HUES6 (cell line): ENCODE data around the gene IFITM5.
"Not testable (repeated sequence)": the region's sequence is repeated elsewhere in the genome, so short reads cannot be mapped to it uniquely, and the experiment has no call there.

ENCODE experiments used
- H3K27ac ChIP-seq: 2 replicates; pipeline ENCODE4 v1.7.0; 2013; ENCODE audit warnings: low read depth, mild to moderate bottlenecking, low read length, inconsistent platforms
- H3K27me3 ChIP-seq: 2 replicates; pipeline ENCODE4 v1.6.1; 2013; ENCODE audit warnings: low read length; ENCODE audit not compliant: control insufficient read depth, insufficient read depth
- H3K36me3 ChIP-seq: 2 replicates; pipeline ENCODE4 v1.6.1; 2013; ENCODE audit warnings: low read length; ENCODE audit not compliant: control insufficient read depth, insufficient read depth
- H3K4me1 ChIP-seq: 2 replicates; pipeline ENCODE4 v1.6.1; 2013; ENCODE audit warnings: low read length; ENCODE audit not compliant: control insufficient read depth, insufficient read depth
- H3K4me3 ChIP-seq: 2 replicates; pipeline ENCODE4 v1.5.1; 2013; ENCODE audit warnings: low read depth, low read length
- H3K9ac ChIP-seq: one replicate; pipeline ENCODE4 v1.6.1; 2013; ENCODE audit warnings: mild to moderate bottlenecking, low read length
- H3K9me3 ChIP-seq: 2 replicates; pipeline ENCODE4 v1.6.1; 2013; ENCODE audit warnings: low read depth, low read length; ENCODE audit not compliant: control insufficient read depth, insufficient read depth

The IFITM5 gene

DNA sequence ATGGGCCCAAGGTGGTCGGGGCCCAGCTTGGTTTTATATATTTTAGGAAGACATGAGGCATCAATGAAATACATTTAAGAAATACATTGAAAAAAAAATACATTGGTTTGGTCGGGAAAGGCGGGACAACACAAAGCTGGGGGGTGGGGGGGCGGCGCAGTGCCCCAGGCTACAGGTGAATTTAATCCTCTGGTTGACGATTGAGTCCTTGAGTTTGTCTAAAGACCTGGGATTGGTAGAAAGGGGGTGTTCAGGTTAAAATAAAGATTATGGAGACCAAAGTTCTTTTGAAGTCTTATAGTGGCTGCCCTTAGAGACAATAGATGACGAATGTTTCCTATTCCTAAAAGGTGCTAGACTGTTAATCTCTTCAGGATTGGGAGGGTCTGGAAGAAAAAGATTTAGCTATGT, 17.6 kb upstream of the IFITM5 start:
- peaks cover 34% of the 10 kb centered on the region for H3K4me1 ChIP-seq
- H3K9me3 ChIP-seq: no peaks in the 10 kb centered on the region
- H3K9ac ChIP-seq: peak overlapping the region; percentile 96
- H3K27ac ChIP-seq: peak overlapping the region; percentile 75
- H3K4me3 ChIP-seq: peak overlapping the region; percentile 87
- H3K36me3 ChIP-seq: peaks cover 12% of the 10 kb centered on the region
- peaks cover 29% of the 10 kb centered on the region; the same call in 1 of the 2 replicates for H3K27me3 ChIP-seq

- Histone ChIP-seq H3K4me3 (peak overlapping the region; percentile 87), H3K27ac (peak overlapping the region; percentile 75), H3K27me3 (peaks cover 29% of the 10 kb centered on the region; the same call in 1 of the 2 replicates), H3K4me1 (peaks cover 38% of the 10 kb centered on the region), H3K9ac (peak overlapping the region; percentile 96), H3K9me3 (no peaks in the 10 kb centered on the region), H3K36me3 (peaks cover 12% of the 10 kb centered on the region)
These were observed 16.8 kb upstream of the IFITM5 start for GRCh38 chr11:316031-316701.

- Histone ChIP-seq H3K9ac (peak overlapping the region; percentile 96), H3K4me1 (peaks cover 35% of the 10 kb centered on the region), H3K4me3 (peak overlapping the region; percentile 87), H3K27me3 (peaks cover 29% of the 10 kb centered on the region; the same call in 1 of the 2 replicates), H3K36me3 (peaks cover 12% of the 10 kb centered on the region), H3K27ac (peak overlapping the region; percentile 75; the same call in 1 of the 2 replicates), H3K9me3 (no peaks in the 10 kb centered on the region)
These were observed 16.2 kb upstream of the IFITM5 start for GRCh38 chr11:315516-315994.

DNA sequence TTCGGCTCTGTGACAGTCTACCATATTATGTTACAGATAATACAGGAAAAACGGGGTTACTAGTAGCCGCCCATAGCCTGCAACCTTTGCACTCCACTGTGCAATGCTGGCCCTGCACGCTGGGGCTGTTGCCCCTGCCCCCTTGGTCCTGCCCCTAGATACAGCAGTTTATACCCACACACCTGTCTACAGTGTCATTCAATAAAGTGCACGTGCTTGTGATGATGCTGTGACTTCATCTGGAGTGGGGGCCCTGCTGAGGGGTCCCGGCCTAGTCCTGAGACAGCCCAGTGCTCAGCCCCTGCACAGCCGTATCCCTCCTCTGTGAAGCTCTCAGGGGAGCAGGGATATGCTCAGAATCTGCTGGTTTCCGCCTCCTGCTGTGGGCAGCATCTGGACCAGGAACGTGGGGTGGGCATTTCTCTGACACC, 15.7 kb upstream of the IFITM5 start:
- peak overlapping the region; percentile 96 for H3K9ac ChIP-seq
- H3K4me1 ChIP-seq: peaks cover 35% of the 10 kb centered on the region
- peaks cover 12% of the 10 kb centered on the region for H3K36me3 ChIP-seq
- no peaks in the 10 kb centered on the region for H3K9me3 ChIP-seq
- peak overlapping the region; percentile 75; the same call in 1 of the 2 replicates for H3K27ac ChIP-seq
- H3K27me3 ChIP-seq: peaks cover 29% of the 10 kb centered on the region; the same call in 1 of the 2 replicates
- peak overlapping the region; percentile 87 for H3K4me3 ChIP-seq

DNA sequence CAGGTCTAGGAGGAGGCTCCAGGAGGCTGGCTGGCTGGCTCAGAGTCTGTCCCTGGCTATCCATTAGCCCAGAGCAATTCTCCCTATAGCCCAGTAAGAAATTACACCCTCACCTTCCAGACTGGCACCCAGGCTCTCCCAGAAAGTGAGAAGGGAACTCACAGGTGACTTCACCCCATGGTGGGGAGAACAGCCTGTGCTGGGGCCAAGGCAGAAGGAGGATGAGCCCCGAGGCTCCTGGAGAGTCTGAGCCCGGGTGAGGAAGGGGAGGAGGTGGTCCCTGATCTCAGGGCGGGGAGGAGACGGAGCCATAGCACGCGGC, 15.2 kb upstream of the IFITM5 start:
- Histone ChIP-seq H3K9ac (peak overlapping the region; percentile 96), H3K27me3 (peaks cover 29% of the 10 kb centered on the region; the same call in 1 of the 2 replicates), H3K27ac (peak overlapping the region; percentile 44; the same call in 1 of the 2 replicates), H3K4me3 (peak overlapping the region; percentile 87), H3K4me1 (peaks cover 41% of the 10 kb centered on the region), H3K36me3 (peaks cover 12% of the 10 kb centered on the region)
- H3K9me3 ChIP-seq: not testable (repeated sequence)

DNA sequence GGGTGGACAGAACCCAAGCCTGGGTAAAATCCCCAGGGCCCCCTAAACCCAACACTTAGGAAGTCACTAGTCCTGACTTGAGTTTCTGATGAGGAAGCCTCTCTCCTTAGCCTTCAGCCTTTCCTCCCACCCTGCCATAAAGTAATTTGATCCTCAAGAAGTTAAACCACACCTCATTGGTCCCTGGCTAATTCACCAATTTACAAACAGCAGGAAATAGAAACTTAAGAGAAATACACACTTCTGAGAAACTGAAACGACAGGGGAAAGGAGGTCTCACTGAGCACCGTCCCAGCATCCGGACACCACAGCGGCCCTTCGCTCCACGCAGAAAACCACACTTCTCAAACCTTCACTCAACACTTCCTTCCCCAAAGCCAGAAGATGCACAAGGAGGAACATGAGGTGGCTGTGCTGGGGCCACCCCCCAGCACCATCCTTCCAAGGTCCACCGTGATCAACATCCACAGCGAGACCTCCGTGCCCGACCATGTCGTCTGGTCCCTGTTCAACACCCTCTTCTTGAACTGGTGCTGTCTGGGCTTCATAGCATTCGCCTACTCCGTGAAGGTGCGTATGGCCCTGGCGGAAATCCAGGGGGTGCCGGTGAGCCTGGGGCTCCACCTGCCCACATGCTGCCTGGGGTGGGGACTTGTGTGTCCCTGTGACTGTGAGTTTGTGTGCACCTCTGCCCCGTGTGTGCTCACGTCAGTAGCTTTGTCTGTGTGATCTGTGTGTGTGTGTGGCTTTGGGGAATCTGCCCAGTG, 14.6 kb upstream of the IFITM5 start, which contains the start of gene IFITM1:
Gene IFITM1 (plus strand): TSS at position 254 of the 767 bp plus-strand sequence. CDS start 131 bp downstream, at position 385.
- Histone ChIP-seq H3K9me3 (no peaks in the 10 kb centered on the region), H3K27ac (peak within 1 kb of the TSS; percentile 84; the same call in 1 of the 2 replicates), H3K27me3 (peaks cover 29% of the 10 kb centered on the region; the same call in 1 of the 2 replicates), H3K9ac (peak within 1 kb of the TSS; percentile 96), H3K36me3 (peaks cover 12% of the 10 kb centered on the region), H3K4me3 (peak within 1 kb of the TSS; percentile 87), H3K4me1 (peaks cover 46% of the 10 kb centered on the region)

DNA sequence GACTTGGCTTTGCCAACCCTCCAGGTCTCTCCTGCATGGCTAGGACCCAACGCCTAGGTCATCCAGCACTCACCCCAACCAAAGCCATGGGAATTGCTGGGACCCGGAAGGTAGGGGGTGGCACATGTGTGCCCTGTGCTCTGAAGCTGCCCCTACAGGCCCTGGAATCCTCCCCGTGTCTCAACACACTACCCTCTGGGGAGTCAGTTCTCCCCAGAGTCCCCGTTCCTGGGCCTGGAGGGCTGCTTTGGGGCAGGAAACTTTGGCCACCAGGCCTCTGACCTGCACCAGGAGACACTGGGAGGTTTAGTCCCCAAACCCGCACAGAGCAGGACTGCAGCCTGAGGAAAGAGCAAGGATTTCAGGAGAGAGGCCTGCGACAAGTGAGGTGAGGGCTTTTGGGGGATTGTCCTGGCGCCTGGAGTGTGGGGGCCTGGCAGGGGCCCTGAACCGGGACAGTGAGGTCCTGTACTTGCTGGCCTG, 14.0 kb upstream of the IFITM5 start:
- no peaks in the 10 kb centered on the region for H3K9me3 ChIP-seq
- peak overlapping the region; percentile 96 for H3K9ac ChIP-seq
- H3K27ac ChIP-seq: peak overlapping the region; percentile 84; the same call in 1 of the 2 replicates
- peaks cover 12% of the 10 kb centered on the region for H3K36me3 ChIP-seq
- H3K4me3 ChIP-seq: peak overlapping the region; percentile 87
- H3K4me1 ChIP-seq: peaks cover 48% of the 10 kb centered on the region
- H3K27me3 ChIP-seq: peaks cover 29% of the 10 kb centered on the region; the same call in 1 of the 2 replicates

GRCh38 chr11:312092-312816, 12.9 kb upstream of the IFITM5 start:
- Histone ChIP-seq H3K27ac (peak overlapping the region; percentile 84; the same call in 1 of the 2 replicates), H3K36me3 (peaks cover 12% of the 10 kb centered on the region), H3K4me1 (peaks cover 50% of the 10 kb centered on the region), H3K9me3 (no peaks in the 10 kb centered on the region), H3K4me3 (peak overlapping the region; percentile 87), H3K9ac (peak overlapping the region; percentile 96), H3K27me3 (peaks cover 23% of the 10 kb centered on the region; the same call in 1 of the 2 replicates)

DNA sequence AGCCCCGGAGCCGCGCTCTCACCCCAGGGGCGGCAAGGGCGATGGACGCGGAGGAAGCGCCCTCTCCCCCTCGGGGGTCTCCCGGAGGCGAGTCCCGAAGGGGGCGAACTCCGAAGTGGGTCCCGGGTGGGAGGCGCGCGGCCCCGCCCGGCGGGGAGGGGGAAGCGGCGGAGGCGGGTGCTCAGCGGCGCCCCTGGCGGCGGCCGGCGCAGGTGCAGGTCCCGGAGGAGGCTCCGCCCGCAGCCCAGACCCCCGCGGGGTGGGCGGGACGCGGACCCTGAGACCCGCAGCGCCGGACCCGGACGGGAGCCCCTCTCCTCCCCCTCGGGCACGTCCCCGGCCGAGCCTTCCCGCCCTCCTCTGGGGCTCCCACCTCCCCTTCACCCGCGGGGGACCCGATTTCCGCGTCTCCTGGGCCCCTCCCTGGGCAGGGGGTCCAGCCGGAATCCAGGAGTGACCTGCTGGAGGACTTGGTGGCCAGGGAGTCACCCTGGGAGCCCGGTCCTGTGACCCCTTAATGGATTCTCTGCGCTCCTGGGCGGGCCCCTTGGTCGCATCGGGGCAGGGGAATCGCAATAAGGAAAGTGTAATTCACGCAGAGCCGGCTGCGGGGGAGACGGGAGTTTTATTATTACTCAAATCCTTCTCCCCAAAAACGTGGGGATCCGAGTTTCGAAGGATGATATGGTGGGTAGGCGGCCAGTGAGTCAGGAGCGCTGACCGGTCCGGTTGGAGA, 11.9 kb upstream of the IFITM5 start:
- H3K36me3 ChIP-seq, H3K9me3 ChIP-seq, H3K27ac ChIP-seq: not testable (repeated sequence)
- Histone ChIP-seq H3K27me3 (peaks cover 14% of the 10 kb centered on the region; the same call in 1 of the 2 replicates), H3K4me1 (peaks cover 52% of the 10 kb centered on the region), H3K9ac (peak overlapping the region; percentile 80), H3K4me3 (peak overlapping the region; percentile 87)
